Karpas-422 (cell line): ENCODE results near the gene ANKRD52. TPM values are rescaled to one million over a fixed set of nuclear protein-coding genes. Genes with fewer than 3 reads are reported as not detected.

ENCODE experiments used
- total RNA-seq: library from RNA; depleted of rRNA; stranded (reverse); fragments of >200 nt; shearing (Covaris generic); gene quantifications from 2 replicates; pipeline ENCODE4 v1.2.3, GENCODE V29; 2014; ENCODE audit warnings: low replicate concordance; rRNA removed

ANKRD52 gene
- total RNA-seq, 1 experiment from 2014 or later, result 14.3 TPM

Other genes with a start within 250 kb of the ANKRD52 start
- 1.0 and 7.4 TPM in 2 replicates for gene IKZF4, start 237.3 kb downstream of the ANKRD52 start, total RNA-seq
- 417 and 1,471 TPM in 2 replicates for gene RPS26, start 216.5 kb downstream of the ANKRD52 start, total RNA-seq
- gene ERBB3, start 178.2 kb downstream of the ANKRD52 start, total RNA-seq, result not detected in 2 replicates
- gene PA2G4, start 153.8 kb downstream of the ANKRD52 start, total RNA-seq, result 111 and 267 TPM in 2 replicates
- 7,506 and 9,874 TPM in 2 replicates for gene RPL41, start 141.8 kb downstream of the ANKRD52 start, total RNA-seq
- gene ZC3H10, start 140.1 kb downstream of the ANKRD52 start, total RNA-seq, result 11.9 and 13.4 TPM in 2 replicates
- gene ESYT1, start 130.1 kb downstream of the ANKRD52 start, total RNA-seq, result 75.3 and 75.7 TPM in 2 replicates
- gene MYL6B, start 105.8 kb downstream of the ANKRD52 start, total RNA-seq, result 33.1 and 94.4 TPM in 2 replicates
- 640 and 780 TPM in 2 replicates for gene MYL6, start 100.0 kb downstream of the ANKRD52 start, total RNA-seq
- gene SMARCC2, start 68.9 kb downstream of the ANKRD52 start, total RNA-seq, result 26.2 and 42.2 TPM in 2 replicates
- gene RNF41, start 36.5 kb downstream of the ANKRD52 start, total RNA-seq, result 52.0 and 63.6 TPM in 2 replicates
- 45.6 and 54.2 TPM in 2 replicates for gene NABP2, start 34.0 kb downstream of the ANKRD52 start, total RNA-seq
- gene SLC39A5, start 28.3 kb downstream of the ANKRD52 start, total RNA-seq, result 0.61 TPM in 1 of 2 replicates, not detected in the other
- 32.7 and 38.9 TPM in 2 replicates for gene COQ10A, start 8.6 kb upstream of the ANKRD52 start, total RNA-seq
- gene CS, start 41.9 kb upstream of the ANKRD52 start, total RNA-seq, result 80.4 and 158 TPM in 2 replicates
- 85.1 and 107 TPM in 2 replicates for gene CNPY2, start 57.6 kb upstream of the ANKRD52 start, total RNA-seq
- 72.3 and 74.3 TPM in 2 replicates for gene PAN2, start 75.6 kb upstream of the ANKRD52 start, total RNA-seq
- gene IL23A, start 80.5 kb upstream of the ANKRD52 start, total RNA-seq, result 5.9 and 8.1 TPM in 2 replicates
- 86.1 and 93.5 TPM in 2 replicates for gene STAT2, start 101.7 kb upstream of the ANKRD52 start, total RNA-seq
- gene APOF, start 104.5 kb upstream of the ANKRD52 start, total RNA-seq, result not detected in 2 replicates
- 12.5 and 14.9 TPM in 2 replicates for gene TIMELESS, start 191.0 kb upstream of the ANKRD52 start, total RNA-seq
- gene MIP, start 196.3 kb upstream of the ANKRD52 start, total RNA-seq, result not detected in 2 replicates
- gene SPRYD4, start 210.2 kb upstream of the ANKRD52 start, total RNA-seq, result 3.4 and 4.6 TPM in 2 replicates
- not detected in 2 replicates for gene GLS2, start 229.8 kb upstream of the ANKRD52 start, total RNA-seq